Measurements from ENCODE around the gene ITGAV.
"Not testable (repeated sequence)": the region's sequence is repeated elsewhere in the genome, so short reads cannot be mapped to it uniquely, and the experiment has no call there.

Gene ITGAV

GRCh38 chr2:186589612-186590349 lies at the start of gene ITGAV:
TSS of gene ITGAV (plus strand) at chr2:186590056. CDS start at chr2:186590339, 283 bp downstream.
- FAIRE-seq (peak; percentile 5), DNase-seq (ENCODE audit: low spot score) (peak; percentile 90)

- no peak for FAIRE-seq
- DNase-seq (ENCODE audit: low spot score), result no peak
Observed at GRCh38 chr2:186540941-186541340, 48.9 kb upstream of the ITGAV start.

GRCh38 chr2:186542002-186542401 lies 47.9 kb upstream of the ITGAV start:
- FAIRE-seq (no peak), DNase-seq (ENCODE audit: low spot score) (no peak)

- FAIRE-seq, result no peak
- DNase-seq (ENCODE audit: low spot score), result peak; percentile 56
Observed at GRCh38 chr2:186543561-186544131, 46.2 kb upstream of the ITGAV start.

GRCh38 chr2:186544255-186544675 lies 45.6 kb upstream of the ITGAV start:
- FAIRE-seq, result peak; percentile 99
- peak; percentile 94 for DNase-seq (ENCODE audit: low spot score)

- FAIRE-seq, result no peak
Observed at GRCh38 chr2:186546846-186547245, 43.0 kb upstream of the ITGAV start.

GRCh38 chr2:186551323-186552050 lies 38.4 kb upstream of the ITGAV start:
- DNase-seq (ENCODE audit: low spot score), result no peak
- FAIRE-seq, result no peak

More at GRCh38 chr2:186546846-186547245, 43.0 kb upstream of the ITGAV start:
- no peak for DNase-seq (ENCODE audit: low spot score)

GRCh38 chr2:186554429-186554828 lies 35.4 kb upstream of the ITGAV start:
- FAIRE-seq, result no peak
- no peak for DNase-seq (ENCODE audit: low spot score)

- no peak for DNase-seq (ENCODE audit: low spot score)
- FAIRE-seq, result no peak
Observed at GRCh38 chr2:186554850-186555671, 34.8 kb upstream of the ITGAV start.

- FAIRE-seq (no peak), DNase-seq (ENCODE audit: low spot score) (no peak)
Observed at GRCh38 chr2:186558512-186559276, 31.2 kb upstream of the ITGAV start.

GRCh38 chr2:186559370-186559769 lies 30.5 kb upstream of the ITGAV start:
- no peak for DNase-seq (ENCODE audit: low spot score)
- no peak for FAIRE-seq

GRCh38 chr2:186559848-186560247 lies 30.0 kb upstream of the ITGAV start:
- DNase-seq (ENCODE audit: low spot score), result no peak
- peak; percentile 53 for FAIRE-seq

- DNase-seq (ENCODE audit: low spot score) (no peak), FAIRE-seq (no peak)
Observed at GRCh38 chr2:186560254-186560653, 29.6 kb upstream of the ITGAV start.

GRCh38 chr2:186561467-186562208 lies 28.2 kb upstream of the ITGAV start:
- FAIRE-seq (no peak), DNase-seq (ENCODE audit: low spot score) (no peak)

- FAIRE-seq (no peak), DNase-seq (ENCODE audit: low spot score) (no peak)
Observed at GRCh38 chr2:186562209-186562578, 27.7 kb upstream of the ITGAV start.

GRCh38 chr2:186568600-186568999 lies 21.3 kb upstream of the ITGAV start:
- DNase-seq (ENCODE audit: low spot score); FAIRE-seq: not testable (repeated sequence)

- FAIRE-seq; DNase-seq (ENCODE audit: low spot score): not testable (repeated sequence)
Observed at GRCh38 chr2:186569127-186569526, 20.7 kb upstream of the ITGAV start.

- FAIRE-seq, result peak; percentile 28
- no peak for DNase-seq (ENCODE audit: low spot score)
Observed at GRCh38 chr2:186569897-186570296, 20.0 kb upstream of the ITGAV start.

- DNase-seq (ENCODE audit: low spot score), result peak; percentile 77
- peak; percentile 89 for FAIRE-seq
Observed at GRCh38 chr2:186570604-186571003, 19.3 kb upstream of the ITGAV start.

GRCh38 chr2:186572705-186573104 lies 17.2 kb upstream of the ITGAV start:
- DNase-seq (ENCODE audit: low spot score) (peak; percentile 57), FAIRE-seq (peak; percentile 15)
